IPS-18c (cell line): ENCODE results near the gene NELL2.

Source experiments
- H3K4me3 ChIP-seq: 2 replicates; pipeline ENCODE4 v1.7.0; 2013; ENCODE audit warnings: low read depth, mild to moderate bottlenecking, low read length, moderate library complexity; ENCODE audit not compliant: insufficient read depth
- H3K9me3 ChIP-seq: one replicate; pipeline ENCODE4 v1.6.1; 2013; ENCODE audit warnings: mild to moderate bottlenecking, low read length, moderate library complexity; ENCODE audit not compliant: control insufficient read depth, insufficient read depth

The NELL2 gene

GRCh38 chr12:44504799-44505198 is 371.3 kb downstream of the NELL2 start:
- Histone ChIP-seq H3K9me3 (peaks cover 5% of the 10 kb centered on the region), H3K4me3 (no peak overlapping the region)

GRCh38 chr12:44503329-44503728 is 372.8 kb downstream of the NELL2 start:
- H3K4me3 ChIP-seq, result no peak overlapping the region
- peaks cover 5% of the 10 kb centered on the region for H3K9me3 ChIP-seq

GRCh38 chr12:44502681-44503080 is 373.4 kb downstream of the NELL2 start:
- Histone ChIP-seq H3K4me3 (no peak overlapping the region), H3K9me3 (peaks cover 5% of the 10 kb centered on the region)

- Histone ChIP-seq H3K9me3 (peaks cover 5% of the 10 kb centered on the region), H3K4me3 (no peak overlapping the region)
Measured at GRCh38 chr12:44500423-44500822, 375.7 kb downstream of the NELL2 start.

GRCh38 chr12:44497044-44497443 is 379.1 kb downstream of the NELL2 start:
- no peak overlapping the region for H3K4me3 ChIP-seq
- H3K9me3 ChIP-seq, result peaks cover 5% of the 10 kb centered on the region

GRCh38 chr12:44490181-44490580 is 385.9 kb downstream of the NELL2 start:
- Histone ChIP-seq H3K9me3 (no peaks in the 10 kb centered on the region), H3K4me3 (no peak overlapping the region)

- no peaks in the 10 kb centered on the region for H3K9me3 ChIP-seq
- H3K4me3 ChIP-seq, result no peak overlapping the region
Measured at GRCh38 chr12:44488180-44488579, 387.9 kb downstream of the NELL2 start.

GRCh38 chr12:44484862-44485261 is 391.3 kb downstream of the NELL2 start:
- Histone ChIP-seq H3K9me3 (no peaks in the 10 kb centered on the region), H3K4me3 (no peak overlapping the region)

- Histone ChIP-seq H3K9me3 (peaks cover 9% of the 10 kb centered on the region), H3K4me3 (no peak overlapping the region)
Measured at GRCh38 chr12:44477331-44477980, 398.7 kb downstream of the NELL2 start.

- Histone ChIP-seq H3K4me3 (no peak overlapping the region), H3K9me3 (peaks cover 9% of the 10 kb centered on the region)
Measured at GRCh38 chr12:44476683-44477082, 399.4 kb downstream of the NELL2 start.

GRCh38 chr12:44465139-44465538 is 411.0 kb downstream of the NELL2 start:
- Histone ChIP-seq H3K4me3 (no peak overlapping the region), H3K9me3 (no peaks in the 10 kb centered on the region)

GRCh38 chr12:44464180-44464579 is 411.9 kb downstream of the NELL2 start:
- H3K4me3 ChIP-seq, result no peak overlapping the region
- H3K9me3 ChIP-seq, result no peaks in the 10 kb centered on the region

- H3K9me3 ChIP-seq, result no peaks in the 10 kb centered on the region
Measured at GRCh38 chr12:44462729-44463128, 413.4 kb downstream of the NELL2 start.

GRCh38 chr12:44460261-44460660 is 415.9 kb downstream of the NELL2 start:
- no peak overlapping the region for H3K4me3 ChIP-seq
- H3K9me3 ChIP-seq, result no peaks in the 10 kb centered on the region

More at GRCh38 chr12:44462729-44463128, 413.4 kb downstream of the NELL2 start:
- no peak overlapping the region for H3K4me3 ChIP-seq

GRCh38 chr12:44459569-44459968 is 416.5 kb downstream of the NELL2 start:
- no peaks in the 10 kb centered on the region for H3K9me3 ChIP-seq
- H3K4me3 ChIP-seq, result no peak overlapping the region
